Mononuclear cell (primary cell): ENCODE measurements around the gene PYM1. TPM values are rescaled to one million over a fixed set of nuclear protein-coding genes. Genes with fewer than 3 reads are reported as not detected.
A peak's percentile ranks its signal among the peaks of the same experiment; 100 is the strongest.

Experiments used
- H3K27me3 ChIP-seq: 2 replicates; pipeline ENCODE4 v1.6.0; 2011; ENCODE audit warnings: low read length, control low read depth; ENCODE audit not compliant: insufficient read depth
- H3K4me1 ChIP-seq: 2 replicates; pipeline ENCODE4 v1.5.1; 2011; ENCODE audit warnings: mild to moderate bottlenecking, low read length, control low read depth; ENCODE audit not compliant: insufficient read depth
- H3K4me3 ChIP-seq: 2 replicates; pipeline ENCODE4 v1.5.1; 2011; ENCODE audit warnings: mild to moderate bottlenecking, low read length, moderate library complexity
- H3K9me3 ChIP-seq: 2 replicates; pipeline ENCODE4 v1.5.1; 2011; ENCODE audit warnings: low read depth, mild to moderate bottlenecking, control low read depth, low read length
- total RNA-seq: library from RNA; depleted of rRNA; stranded (reverse); fragments of >200 nt; gene quantifications from one replicate; pipeline ENCODE4 v1.2.3, GENCODE V29; 2012

The PYM1 gene
- 21.2 TPM for total RNA-seq

- H3K4me1 ChIP-seq = peaks cover 63% of the 10 kb centered on the region
These were observed at the start of gene PYM1 for GRCh38 chr12:55927588-55928502. TSS of gene PYM1 (minus strand) at chr12:55927894. CDS start at chr12:55927761, 133 bp downstream.

GRCh38 chr12:55974308-55974730 lies 46.6 kb upstream of the PYM1 start:
- H3K4me3 ChIP-seq = peak overlapping the region; percentile 85
- peaks cover 52% of the 10 kb centered on the region for H3K4me1 ChIP-seq
- H3K27me3 ChIP-seq = no peaks in the 10 kb centered on the region

More at GRCh38 chr12:55927588-55928502, at the start of gene PYM1:
- no peaks in the 10 kb centered on the region for H3K27me3 ChIP-seq
- no peaks in the 10 kb centered on the region for H3K9me3 ChIP-seq
- peak within 1 kb of the TSS; percentile 75 for H3K4me3 ChIP-seq

GRCh38 chr12:55973599-55974307 lies 46.1 kb upstream of the PYM1 start, which contains the start of gene RAB5B:
TSS of gene RAB5B (plus strand) at chr12:55974078. CDS start at chr12:55986961, 12,883 bp downstream.
- Histone ChIP-seq H3K4me3 (peak within 1 kb of the TSS; percentile 85), H3K9me3 (no peaks in the 10 kb centered on the region), H3K27me3 (no peaks in the 10 kb centered on the region), H3K4me1 (peaks cover 52% of the 10 kb centered on the region)

More at GRCh38 chr12:55974308-55974730, 46.6 kb upstream of the PYM1 start:
- H3K9me3 ChIP-seq = no peaks in the 10 kb centered on the region

- Histone ChIP-seq H3K27me3 (no peaks in the 10 kb centered on the region), H3K9me3 (no peaks in the 10 kb centered on the region), H3K4me3 (peak overlapping the region; percentile 85), H3K4me1 (peaks cover 49% of the 10 kb centered on the region)
These were observed 45.4 kb upstream of the PYM1 start for GRCh38 chr12:55972911-55973598.

- Histone ChIP-seq H3K27me3 (no peaks in the 10 kb centered on the region), H3K4me3 (peak overlapping the region; percentile 85)
These were observed 44.8 kb upstream of the PYM1 start for GRCh38 chr12:55972456-55972855.

GRCh38 chr12:55972042-55972441 lies 44.3 kb upstream of the PYM1 start:
- no peak overlapping the region for H3K4me3 ChIP-seq
- H3K27me3 ChIP-seq = no peaks in the 10 kb centered on the region
- no peaks in the 10 kb centered on the region for H3K9me3 ChIP-seq
- H3K4me1 ChIP-seq = peaks cover 48% of the 10 kb centered on the region

More at GRCh38 chr12:55972456-55972855, 44.8 kb upstream of the PYM1 start:
- Histone ChIP-seq H3K9me3 (no peaks in the 10 kb centered on the region), H3K4me1 (peaks cover 48% of the 10 kb centered on the region)

- Histone ChIP-seq H3K27me3 (no peaks in the 10 kb centered on the region), H3K9me3 (no peaks in the 10 kb centered on the region), H3K4me1 (peaks cover 49% of the 10 kb centered on the region), H3K4me3 (no peak overlapping the region)
These were observed 43.1 kb upstream of the PYM1 start for GRCh38 chr12:55970775-55971174.

- H3K9me3 ChIP-seq = no peaks in the 10 kb centered on the region
- peaks cover 36% of the 10 kb centered on the region for H3K4me1 ChIP-seq
- no peaks in the 10 kb centered on the region for H3K27me3 ChIP-seq
- H3K4me3 ChIP-seq = no peak overlapping the region
These were observed 41.7 kb upstream of the PYM1 start for GRCh38 chr12:55969356-55969755.

GRCh38 chr12:55966408-55967281 lies 39.0 kb upstream of the PYM1 start, which contains the start of gene CDK2:
TSS of gene CDK2 (plus strand) at chr12:55966830. CDS start at chr12:55967009, 179 bp downstream.
- H3K4me1 ChIP-seq = peaks cover 24% of the 10 kb centered on the region
- H3K27me3 ChIP-seq = no peaks in the 10 kb centered on the region
- no peaks in the 10 kb centered on the region for H3K9me3 ChIP-seq
- H3K4me3 ChIP-seq = peak within 1 kb of the TSS; percentile 77

GRCh38 chr12:55965941-55966407 lies 38.3 kb upstream of the PYM1 start, which contains the start of gene PMEL:
TSS of gene PMEL (minus strand) at chr12:55966042. CDS start at chr12:55966011, 31 bp downstream.
- no peaks in the 10 kb centered on the region for H3K9me3 ChIP-seq
- peaks cover 24% of the 10 kb centered on the region for H3K4me1 ChIP-seq
- H3K27me3 ChIP-seq = no peaks in the 10 kb centered on the region
- H3K4me3 ChIP-seq = peak within 1 kb of the TSS; percentile 77

GRCh38 chr12:55965240-55965639 lies 37.5 kb upstream of the PYM1 start:
- H3K4me3 ChIP-seq = no peak overlapping the region
- H3K9me3 ChIP-seq = no peaks in the 10 kb centered on the region
- H3K27me3 ChIP-seq = no peaks in the 10 kb centered on the region
- H3K4me1 ChIP-seq = peaks cover 24% of the 10 kb centered on the region

GRCh38 chr12:55963760-55964159 lies 36.1 kb upstream of the PYM1 start:
- H3K4me1 ChIP-seq = peaks cover 24% of the 10 kb centered on the region
- H3K9me3 ChIP-seq = no peaks in the 10 kb centered on the region
- no peaks in the 10 kb centered on the region for H3K27me3 ChIP-seq
- no peak overlapping the region for H3K4me3 ChIP-seq

GRCh38 chr12:55957106-55957859 lies 29.6 kb upstream of the PYM1 start:
- no peak overlapping the region for H3K4me3 ChIP-seq

More at GRCh38 chr12:55957106-55957859, 29.6 kb upstream of the PYM1 start:
- no peaks in the 10 kb centered on the region for H3K27me3 ChIP-seq
- H3K9me3 ChIP-seq = no peaks in the 10 kb centered on the region
- no peaks in the 10 kb centered on the region for H3K4me1 ChIP-seq
